PC-9 (cell line): Measurements from ENCODE around the gene MYO16.

Experiments
- CTCF ChIP-seq: fragments of 200-600 bp; sonication (generic); conservative IDR thresholded peaks from 2 replicates; pipeline ENCODE4 v1.6.1; 2017; ENCODE audit warnings: mixed run types, antibody characterized with exemption, mild to moderate bottlenecking, moderate library complexity
- EZH2 ChIP-seq: fragments of 200-600 bp; sonication (generic); IDR thresholded peaks from 2 replicates; pipeline ENCODE4 v1.8.0; 2017; ENCODE audit warnings: antibody characterized with exemption, low read depth

- TF ChIP-seq CTCF: no peak
- TF ChIP-seq EZH2: no peak
These were observed 426.4 kb downstream of the MYO16 start for GRCh38 chr13:109055850-109056249.
